HL-60 (cell line): Measurements from ENCODE around the gene FOXL3.

ENCODE experiments used
- DNase-seq, 2 experiments: peaks; one replicate each; pipeline ENCODE4 v3.0.0-alpha.2; 2010 to 2020; ENCODE audit warnings: low read depth in 1 of 2, low spot score in 1 of 2
- H3K27ac ChIP-seq: fragments of 250-450 bp; sonication (Bioruptor Pico); replicated peaks from 2 replicates; pipeline ENCODE4 v1.5.1; 2020; ENCODE audit warnings: mild to moderate bottlenecking, moderate library complexity
- H3K27me3 ChIP-seq: fragments of 250-450 bp; sonication (Bioruptor Pico); 2 replicates; pipeline ENCODE4 v1.5.1; 2021; ENCODE audit warnings: mild to moderate bottlenecking, moderate library complexity; ENCODE audit not compliant: insufficient read depth, poor library complexity, severe bottlenecking
- H3K4me3 ChIP-seq: replicated peaks from 2 replicates; pipeline ENCODE4 v1.5.1; 2011; ENCODE audit warnings: mild to moderate bottlenecking, control low read depth, low read length; ENCODE audit not compliant: insufficient read depth
- CTCF ChIP-seq: IDR thresholded peaks from one replicate; pipeline ENCODE4 v1.5.1; 2011; ENCODE audit warnings: low read length, control low read depth, inconsistent platforms; ENCODE audit not compliant: insufficient read depth
- GABPA ChIP-seq: IDR thresholded peaks from 2 replicates; pipeline ENCODE4 v1.6.1; 2012; ENCODE audit warnings: low read depth
- POLR2AphosphoS5 ChIP-seq: IDR thresholded peaks from 2 replicates; pipeline ENCODE4 v1.6.1; 2012; ENCODE audit warnings: low read depth
- REST ChIP-seq: IDR thresholded peaks from 2 replicates; pipeline ENCODE4 v1.6.1; 2012; ENCODE audit warnings: low read depth; ENCODE audit not compliant: insufficient replicate concordance
- SPI1 ChIP-seq: IDR thresholded peaks from 2 replicates; pipeline ENCODE4 v1.6.1; 2012; ENCODE audit warnings: low read depth, mild to moderate bottlenecking, borderline replicate concordance

Gene FOXL3

DNA sequence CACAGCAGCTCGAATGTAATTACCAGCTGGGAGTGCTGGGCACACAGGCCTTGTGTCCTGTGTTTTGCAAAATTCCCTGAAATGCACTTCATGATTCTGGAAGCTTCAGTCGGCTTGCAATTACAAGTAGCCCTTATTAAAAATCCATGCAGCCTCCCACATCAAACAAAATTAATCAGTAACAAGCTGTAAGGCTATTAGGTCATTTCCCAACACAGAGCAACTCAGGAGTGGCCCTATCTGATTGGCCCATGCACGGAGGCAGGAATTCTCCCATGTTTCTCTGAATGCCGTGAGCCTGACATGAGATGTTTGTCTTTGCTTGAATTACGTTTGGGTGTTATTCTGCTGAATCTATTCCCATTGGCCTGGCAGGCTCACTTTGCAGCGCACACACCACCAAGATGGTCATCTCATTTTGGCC lies 36.9 kb downstream of the FOXL3 start:
- TF ChIP-seq POLR2AphosphoS5, result no peak
- no peak for TF ChIP-seq SPI1
- no peak for TF ChIP-seq REST
- no peak for DNase-seq
- Histone ChIP-seq H3K4me3 (no peak overlapping the region), H3K27ac (no peak overlapping the region), H3K27me3 (no peaks in the 10 kb centered on the region)

DNA sequence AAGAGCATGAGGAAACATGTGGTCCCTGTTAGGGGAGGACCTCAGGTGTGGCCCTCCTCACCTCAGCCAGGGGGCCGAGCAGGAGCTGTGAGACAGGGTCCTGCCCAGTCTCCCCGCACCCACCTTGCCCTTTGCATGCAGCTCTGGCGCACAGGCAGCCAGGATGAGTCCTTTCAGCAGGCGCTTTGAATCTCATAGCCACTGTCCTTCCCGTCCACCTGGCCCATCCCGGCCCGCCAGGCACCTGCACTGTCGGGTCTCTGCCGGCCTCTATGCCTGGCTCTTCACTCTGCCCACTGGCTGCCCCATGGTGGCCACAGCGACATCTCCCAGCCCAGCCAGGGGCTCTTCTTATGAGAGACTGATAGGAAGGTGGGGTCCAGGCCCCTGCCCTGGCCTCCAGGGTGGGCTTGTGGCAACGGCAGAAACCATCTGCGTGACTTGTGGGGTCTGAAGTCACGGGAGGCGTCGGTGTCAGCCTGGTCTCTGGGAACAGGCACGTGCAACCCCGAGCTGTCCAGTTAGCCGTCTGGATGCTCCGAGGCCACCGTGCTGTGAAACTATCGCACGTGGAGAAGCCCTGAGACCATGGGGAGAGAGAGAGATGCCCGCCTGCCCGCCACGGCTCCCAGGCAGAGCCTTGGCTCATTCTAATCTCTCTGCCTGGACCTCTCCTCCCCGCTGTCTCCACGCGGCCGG lies 37.4 kb downstream of the FOXL3 start:
- no peak overlapping the region for H3K27ac ChIP-seq
- DNase-seq, result no peak
- no peak overlapping the region for H3K4me3 ChIP-seq
- H3K27me3 ChIP-seq, result peaks cover 3% of the 10 kb centered on the region
- TF ChIP-seq GABPA, result no peak
- TF ChIP-seq POLR2AphosphoS5, result no peak
- no peak for TF ChIP-seq REST
- no peak for TF ChIP-seq SPI1
- no peak for TF ChIP-seq CTCF

DNA sequence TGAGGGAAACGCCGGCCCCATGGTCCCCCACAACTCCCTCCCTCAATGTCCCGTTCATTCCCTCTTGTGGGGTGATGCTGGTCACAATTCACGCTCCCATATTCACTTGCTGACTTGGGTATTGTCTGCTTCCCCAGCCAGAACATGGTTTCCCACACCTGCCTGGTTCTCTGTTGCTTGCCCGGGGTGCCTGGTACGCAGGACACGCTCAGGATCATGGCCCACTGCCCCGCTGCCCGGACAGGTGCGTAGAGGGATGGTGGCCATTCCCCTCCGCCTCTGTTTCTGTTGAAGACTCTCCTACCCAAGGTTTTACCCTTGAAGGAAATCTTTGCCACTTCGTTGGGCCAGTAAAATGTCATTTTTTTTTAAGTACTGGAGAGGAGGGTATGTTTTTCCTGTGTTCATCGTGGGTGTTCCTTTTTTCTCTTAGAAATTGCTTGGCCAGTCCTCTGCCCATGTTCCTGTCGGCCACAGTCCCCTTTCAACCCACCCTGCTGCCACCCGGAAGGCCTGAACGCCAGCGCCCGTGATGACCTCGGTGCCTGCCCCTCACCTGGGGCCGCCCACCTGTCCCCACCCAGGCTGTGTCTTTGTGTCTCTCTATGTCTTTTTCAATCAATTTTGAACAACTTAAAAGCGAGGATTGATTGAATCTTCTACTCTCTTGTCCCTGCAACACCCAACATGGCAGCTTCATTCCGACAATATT lies 38.2 kb downstream of the FOXL3 start:
- Histone ChIP-seq H3K4me3 (no peak overlapping the region), H3K27me3 (peaks cover 3% of the 10 kb centered on the region), H3K27ac (no peak overlapping the region)
- no peak for DNase-seq
- TF ChIP-seq CTCF, result no peak
- TF ChIP-seq POLR2AphosphoS5, result no peak
- TF ChIP-seq SPI1, result no peak
- no peak for TF ChIP-seq REST
